ENCODE data around the gene SPATA2.

Gene SPATA2

GRCh38 chr20:49935746-49936152 is 20.4 kb upstream of the SPATA2 start:
- DNase-seq (ENCODE audit: low read depth): no peak

- DNase-seq (ENCODE audit: low read depth): no peak
Observed at GRCh38 chr20:49929142-49929494, 13.8 kb upstream of the SPATA2 start.

GRCh38 chr20:49928411-49929141 is 13.2 kb upstream of the SPATA2 start:
- peak; percentile 92 for DNase-seq (ENCODE audit: low read depth)

DNA sequence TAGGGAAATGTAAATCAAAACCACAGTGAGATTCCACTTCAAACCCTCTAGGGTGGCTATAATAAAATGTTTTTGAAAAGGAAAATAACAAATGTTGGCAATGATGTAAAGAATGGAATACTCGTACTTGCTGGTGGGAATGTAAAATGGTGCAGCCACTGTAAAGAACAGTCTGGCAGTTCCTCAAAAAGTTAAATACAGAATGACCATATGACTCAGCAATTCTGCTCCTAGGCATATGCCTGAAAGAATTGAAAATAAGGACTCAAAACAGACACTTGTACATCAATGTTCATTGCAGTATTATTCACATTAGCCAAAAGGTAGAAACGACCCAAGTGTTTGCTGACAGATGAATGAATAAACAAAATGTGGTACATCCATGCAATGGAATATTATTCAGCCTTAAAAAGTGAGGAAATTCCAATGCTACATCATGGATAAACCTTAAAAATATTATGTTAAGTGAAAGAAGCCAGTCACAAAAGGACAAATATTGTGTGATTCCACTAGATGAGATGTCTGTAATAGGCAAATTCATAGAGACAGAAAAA is 10.6 kb upstream of the SPATA2 start:
- no peak for DNase-seq (ENCODE audit: low read depth)

- DNase-seq (ENCODE audit: low read depth): no peak
Observed at GRCh38 chr20:49924247-49924646, 8.9 kb upstream of the SPATA2 start.

DNA sequence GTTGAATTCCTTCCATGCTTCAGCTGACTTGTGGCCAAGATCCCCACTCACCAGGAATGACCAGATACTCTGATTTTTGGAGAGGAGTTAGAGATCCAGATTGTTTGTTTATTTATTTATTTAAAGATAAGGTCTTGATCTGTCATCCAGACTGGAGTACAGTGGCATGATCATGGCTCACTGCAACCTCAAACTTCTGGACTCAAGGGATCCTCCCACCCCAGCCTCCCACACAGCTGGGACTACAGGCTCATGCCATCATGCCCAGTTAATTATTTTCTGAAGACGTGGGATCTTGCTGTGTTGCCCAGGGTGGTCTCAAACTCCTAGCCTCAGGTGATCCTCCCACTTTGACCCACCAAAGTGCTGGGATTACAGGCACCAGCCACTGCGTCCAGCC is 4.1 kb upstream of the SPATA2 start:
- no peak for DNase-seq (ENCODE audit: low read depth)

- no peak for DNase-seq (ENCODE audit: low read depth)
Observed at GRCh38 chr20:49919009-49919408, 3.7 kb upstream of the SPATA2 start.

DNA sequence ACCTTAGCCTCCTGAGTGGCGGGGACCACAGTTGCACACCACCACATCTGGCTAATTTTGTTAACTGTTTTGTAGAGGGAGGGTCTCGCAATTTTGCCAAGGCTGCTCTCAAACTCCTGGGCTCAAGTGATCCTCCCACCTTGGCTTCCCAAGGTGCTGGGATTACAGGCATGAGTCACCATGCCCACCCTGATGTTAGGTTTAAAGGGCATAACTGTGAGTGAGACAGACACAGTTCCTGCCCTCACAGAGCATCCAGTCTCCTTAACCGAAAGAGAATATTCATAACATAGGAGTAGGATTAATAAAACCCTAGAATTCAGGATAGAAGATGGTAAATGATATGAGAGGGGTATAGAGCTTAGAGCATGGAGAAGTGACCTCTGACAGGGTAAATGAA is 3.1 kb upstream of the SPATA2 start:
- DNase-seq (ENCODE audit: low read depth): no peak

GRCh38 chr20:49916146-49917002 is 1.0 kb upstream of the SPATA2 start:
- peak; percentile 59 for DNase-seq (ENCODE audit: low read depth)

DNA sequence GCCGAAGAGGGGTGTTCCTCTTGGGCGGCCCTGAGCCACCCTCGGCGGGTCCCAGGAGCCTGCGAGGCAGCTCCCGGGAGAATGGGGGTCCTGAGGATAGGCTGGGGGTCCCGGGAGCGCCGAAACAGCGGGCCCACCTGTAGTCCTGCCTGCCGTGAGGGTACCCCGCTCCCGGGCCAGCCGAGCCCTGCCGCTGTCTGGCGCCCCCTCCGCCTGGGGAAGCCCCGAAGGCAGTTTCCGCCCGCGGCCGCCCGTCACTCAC is 280 bp downstream of the SPATA2 start:
- DNase-seq (ENCODE audit: low read depth): no peak

DNA sequence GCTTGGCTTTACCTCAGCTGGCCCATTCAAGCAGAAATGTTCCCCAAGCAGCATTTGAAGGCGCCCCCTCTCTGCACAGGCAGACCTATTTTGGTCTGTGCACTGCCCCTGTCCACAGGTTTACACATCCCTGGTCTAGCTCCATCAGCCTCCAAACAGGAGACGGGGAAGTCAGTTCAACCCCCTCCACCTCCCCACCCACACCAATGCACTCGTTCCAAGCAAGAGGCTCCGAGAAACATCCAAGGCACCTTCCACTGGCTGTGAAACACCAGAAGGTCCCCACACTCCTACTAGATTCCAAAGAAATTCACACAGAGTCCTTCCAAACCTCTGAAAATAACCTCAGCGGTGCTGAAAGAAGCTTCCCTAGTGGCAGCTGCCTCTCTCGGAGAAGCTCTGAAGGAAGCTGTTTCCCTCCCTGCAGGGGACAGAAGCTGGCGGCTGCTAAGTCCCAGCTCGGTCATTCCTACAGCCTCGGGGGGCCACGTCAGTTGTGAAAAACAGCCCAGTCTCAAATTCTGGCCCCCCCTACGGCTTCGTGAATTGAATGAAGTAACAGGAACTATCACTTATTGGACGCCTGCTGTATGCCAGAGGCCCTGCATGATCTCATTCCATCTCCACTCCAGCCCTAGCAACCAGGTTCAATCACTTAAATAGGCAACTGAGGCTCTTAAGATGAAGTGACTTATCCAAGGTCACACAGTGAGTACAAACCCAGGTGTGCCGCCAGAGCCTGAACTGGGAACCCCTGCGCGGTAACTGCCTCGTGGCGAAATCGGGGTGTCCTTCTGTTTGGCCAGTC is 815 bp downstream of the SPATA2 start:
- peak; percentile 74 for DNase-seq (ENCODE audit: low read depth)

DNA sequence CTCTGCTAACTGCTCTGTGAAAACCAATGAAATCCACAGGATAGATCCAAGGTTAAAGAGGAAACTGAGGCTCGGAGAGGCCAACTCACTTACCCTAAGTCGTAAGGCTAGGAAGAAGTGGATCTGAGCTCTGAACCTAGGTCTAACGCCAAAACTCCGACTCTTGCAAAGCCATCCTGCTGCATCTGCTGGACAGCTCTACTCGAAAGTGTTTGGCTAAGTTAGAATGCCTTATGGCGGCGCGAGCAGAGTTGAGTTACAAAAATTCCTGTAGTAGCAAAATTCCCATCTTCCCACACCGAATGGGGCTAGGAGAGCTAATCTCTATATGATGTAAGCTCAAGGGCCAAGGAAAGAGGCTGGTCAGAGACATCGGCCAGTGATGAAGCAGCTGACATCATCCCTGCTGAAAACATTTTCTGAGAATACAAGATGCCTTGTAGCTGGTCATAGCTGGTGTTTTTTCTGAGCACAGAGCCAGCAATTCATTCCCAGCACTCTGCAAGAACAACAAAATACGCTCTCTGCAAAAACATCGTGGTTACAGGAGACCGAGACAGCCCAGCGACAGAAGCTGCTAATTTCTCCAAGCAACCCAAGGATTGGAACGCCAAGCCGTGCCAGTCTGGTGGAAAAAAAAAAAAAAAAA is 1.8 kb downstream of the SPATA2 start:
- no peak for DNase-seq (ENCODE audit: low read depth)

DNA sequence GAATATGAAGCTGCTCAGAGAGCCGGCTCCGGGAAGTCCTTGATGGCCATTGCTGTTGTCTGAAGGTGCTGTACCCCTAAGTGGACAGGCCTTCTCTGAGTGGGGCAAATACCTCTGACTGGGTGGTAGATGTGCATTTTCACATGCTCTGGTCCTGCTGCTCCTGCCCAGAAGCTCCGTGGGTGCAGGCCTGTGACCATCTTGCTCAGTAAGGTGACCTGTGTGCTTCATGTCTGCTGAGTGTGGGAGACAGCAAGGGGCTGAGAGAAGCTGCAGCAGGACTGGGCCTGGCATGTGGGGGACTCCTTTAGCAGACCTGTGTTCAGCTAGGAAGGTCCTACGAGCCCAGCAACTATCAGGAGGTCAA is 5.0 kb downstream of the SPATA2 start:
- no peak for DNase-seq (ENCODE audit: low read depth)

DNA sequence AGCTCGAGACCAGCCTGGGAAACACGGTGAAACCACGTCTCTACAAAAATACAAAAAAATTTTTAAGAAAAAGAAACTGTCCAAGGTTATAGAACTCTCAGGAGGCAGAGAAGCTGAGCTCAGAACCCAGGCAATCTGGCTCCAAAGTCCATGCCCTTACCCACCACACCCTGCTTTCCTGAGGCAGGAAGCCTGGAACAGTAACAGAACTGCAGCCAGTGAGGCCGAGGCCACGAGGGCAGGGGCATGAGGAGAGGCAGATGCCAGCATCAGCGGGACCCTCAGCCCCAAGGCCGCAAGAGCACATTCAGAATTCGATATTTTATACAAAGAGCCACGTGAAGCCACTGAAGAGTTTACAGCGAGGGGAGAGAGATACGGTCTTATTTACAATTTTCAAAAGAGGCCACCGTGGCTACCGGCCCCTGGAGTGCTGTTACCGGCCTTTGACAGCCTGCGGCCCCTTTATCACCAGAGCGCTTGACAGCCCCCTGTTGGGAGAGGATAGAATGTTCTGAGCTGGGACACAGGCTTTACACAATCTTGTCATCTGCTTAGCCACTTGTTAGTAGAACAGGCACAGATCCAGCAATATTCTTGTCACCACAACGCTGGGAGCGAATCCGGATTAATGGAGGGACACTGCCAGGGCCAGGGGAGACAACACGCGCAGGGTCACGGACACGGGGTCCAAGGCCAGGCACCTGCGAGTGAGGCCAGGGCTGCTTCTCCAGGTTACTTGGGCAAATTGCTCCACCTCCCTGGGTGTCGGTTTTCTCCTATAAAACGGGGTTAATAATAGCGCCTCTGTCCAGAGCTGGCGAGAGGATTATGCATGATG is 5.6 kb downstream of the SPATA2 start:
- DNase-seq (ENCODE audit: low read depth): no peak

DNA sequence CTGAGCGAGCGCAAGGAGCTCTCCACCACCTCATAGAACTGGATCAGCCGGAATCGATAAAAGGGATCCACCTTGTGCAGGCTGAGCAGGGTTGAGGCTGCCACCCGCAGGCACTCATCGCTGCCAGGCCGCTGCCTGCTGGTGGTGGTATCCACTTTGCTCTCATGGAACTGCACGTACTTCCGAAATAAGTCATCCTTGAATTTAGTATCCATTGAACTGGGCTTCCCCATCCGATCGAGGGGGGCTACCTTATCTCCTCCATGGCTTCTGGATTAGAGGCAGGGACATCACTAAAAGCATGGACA is 7.1 kb downstream of the SPATA2 start:
- no peak for DNase-seq (ENCODE audit: low read depth)

- no peak for DNase-seq (ENCODE audit: low read depth)
Observed at GRCh38 chr20:49907405-49908257, 7.7 kb downstream of the SPATA2 start.

DNA sequence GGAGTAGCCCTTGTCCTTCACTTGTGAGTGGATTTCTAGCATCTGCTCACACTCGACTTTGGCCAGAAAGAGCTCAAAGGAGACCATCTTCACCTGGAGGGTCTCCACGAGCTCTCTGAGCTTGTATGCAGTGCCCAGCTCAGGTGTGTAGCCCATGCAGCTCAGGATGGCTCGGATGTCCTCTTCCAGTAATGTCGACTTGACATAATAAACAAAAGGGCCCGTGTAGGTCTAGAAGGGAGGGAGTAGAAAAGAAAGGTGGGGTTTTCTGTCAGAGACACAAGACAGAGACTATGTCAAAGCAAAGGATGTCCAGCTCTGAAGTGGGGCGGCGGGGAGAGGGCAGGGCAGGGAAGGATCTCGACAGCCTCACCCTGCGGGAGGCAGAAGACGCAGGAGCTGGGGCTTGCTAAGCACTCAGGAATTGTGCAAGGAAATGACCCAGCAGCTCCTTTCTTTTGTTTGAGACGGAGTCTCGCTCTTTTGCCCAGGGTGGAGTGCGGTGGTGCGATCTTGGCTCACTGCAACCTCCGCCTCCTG is 8.6 kb downstream of the SPATA2 start:
- DNase-seq (ENCODE audit: low read depth): no peak

DNA sequence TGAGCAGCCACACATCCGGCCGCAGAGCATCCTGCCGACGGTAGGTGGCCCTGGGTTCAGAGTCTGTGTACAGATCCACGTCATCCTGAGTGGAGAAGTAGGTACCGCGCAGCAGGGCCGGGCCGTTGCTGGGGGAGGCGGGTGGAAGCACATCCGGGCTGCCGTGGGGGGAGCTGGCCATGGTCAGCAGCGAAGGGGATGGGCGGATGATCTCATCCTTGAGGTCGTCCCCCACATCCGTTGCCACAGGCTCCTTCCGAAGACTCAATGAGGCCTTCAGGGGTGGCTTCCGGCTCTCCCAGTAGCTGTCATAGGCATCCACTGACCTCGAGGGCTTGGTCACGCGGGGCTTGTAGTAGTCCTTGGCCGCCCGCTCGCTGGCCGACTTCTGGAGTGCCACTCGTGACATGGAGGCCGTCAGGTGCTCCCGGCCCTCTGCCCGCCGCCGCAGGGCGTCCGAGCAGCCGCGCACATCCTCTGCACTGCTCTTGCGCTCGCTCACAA is 9.2 kb downstream of the SPATA2 start:
- no peak for DNase-seq (ENCODE audit: low read depth)

DNA sequence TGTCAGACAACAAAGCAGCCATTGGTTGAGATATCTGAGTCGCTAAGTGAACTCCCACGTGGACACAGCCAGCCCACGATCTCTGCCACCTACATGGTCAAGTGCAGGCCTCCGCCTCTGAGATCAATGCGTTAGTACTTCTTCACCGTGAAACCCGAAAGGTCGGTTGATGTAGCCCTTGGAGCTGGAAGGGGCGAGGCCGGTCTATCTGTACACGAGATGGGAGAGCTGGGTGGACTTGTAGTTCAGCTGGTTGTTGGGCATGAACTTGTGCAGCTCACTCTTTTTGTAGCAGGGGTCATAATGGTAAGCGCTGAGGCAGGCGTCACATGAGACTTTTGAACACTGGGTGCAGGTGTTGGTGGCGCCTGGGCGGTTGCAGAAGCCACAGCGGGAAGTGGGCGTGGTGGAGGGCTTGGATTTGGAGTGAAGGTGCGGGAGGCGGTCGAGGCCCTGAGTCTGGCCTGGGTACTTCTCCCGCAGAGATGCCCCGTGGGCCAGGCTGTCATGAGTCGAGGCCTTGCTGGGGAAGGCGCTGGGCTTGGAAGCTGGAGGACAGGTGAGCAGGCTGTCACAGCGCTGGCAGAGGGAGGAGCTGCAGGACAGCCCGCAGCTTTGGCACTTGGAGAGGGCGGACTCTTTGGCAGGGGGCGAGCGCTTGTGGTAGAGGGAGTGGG is 9.8 kb downstream of the SPATA2 start:
- DNase-seq (ENCODE audit: low read depth): no peak

Data from ELR (cell line).